ENCODE results near the gene DELE1.

The DELE1 gene

DNA sequence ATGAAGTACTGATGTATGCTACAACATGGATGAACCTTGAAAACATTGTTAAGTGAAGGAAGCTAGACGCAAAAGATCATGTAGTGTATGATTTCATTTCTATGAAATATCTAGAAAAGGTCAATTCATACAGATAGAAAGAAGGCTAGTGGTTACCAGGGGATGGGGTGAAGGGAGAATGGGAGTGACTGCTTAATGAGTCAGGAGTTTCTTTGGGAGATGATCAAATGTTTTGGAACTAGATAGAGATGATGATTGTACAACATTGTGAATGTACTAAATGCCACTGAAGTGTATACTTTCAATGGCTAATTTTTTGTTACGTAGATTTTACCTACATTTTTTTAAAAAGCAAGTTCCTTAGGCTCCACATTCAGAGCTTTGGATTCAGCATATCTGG lies 14.9 kb upstream of the DELE1 start:
- no peak for TF ChIP-seq CTCF (IDR thresholded peaks at IDR 0.05; ENCODE audit: low read depth, low read length)

GRCh38 chr5:141909212-141909611 lies 14.5 kb upstream of the DELE1 start:
- TF ChIP-seq CTCF (IDR thresholded peaks at IDR 0.05; ENCODE audit: low read depth, low read length): no peak
- DNase-seq (ENCODE audit: extremely low read depth, low read depth): no peak

More for the DNA sequence above, 14.9 kb upstream of the DELE1 start:
- DNase-seq (ENCODE audit: extremely low read depth, low read depth): no peak

DNA sequence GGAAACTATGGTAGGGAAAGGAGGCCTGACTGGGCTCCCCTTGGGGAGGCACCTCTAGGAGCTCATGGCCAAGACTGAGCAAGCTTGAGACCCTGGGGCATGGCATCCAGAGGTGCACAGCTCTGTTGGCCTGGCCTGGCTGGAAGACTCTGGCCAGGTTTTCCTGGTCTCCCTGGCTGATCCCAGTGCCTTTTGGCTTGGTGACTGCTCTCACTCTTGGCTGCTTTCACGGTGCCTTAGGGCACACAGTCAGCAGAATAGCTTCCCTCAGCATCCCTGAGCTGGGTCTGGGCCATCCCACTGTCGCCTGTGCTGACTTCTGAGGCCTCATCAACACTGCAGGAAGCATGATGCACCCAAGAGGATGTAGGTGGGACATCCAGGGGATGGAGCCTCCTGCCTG lies 13.4 kb upstream of the DELE1 start:
- DNase-seq (ENCODE audit: extremely low read depth, low read depth): no peak
- TF ChIP-seq CTCF (IDR thresholded peaks at IDR 0.05; ENCODE audit: low read depth, low read length): no peak

DNA sequence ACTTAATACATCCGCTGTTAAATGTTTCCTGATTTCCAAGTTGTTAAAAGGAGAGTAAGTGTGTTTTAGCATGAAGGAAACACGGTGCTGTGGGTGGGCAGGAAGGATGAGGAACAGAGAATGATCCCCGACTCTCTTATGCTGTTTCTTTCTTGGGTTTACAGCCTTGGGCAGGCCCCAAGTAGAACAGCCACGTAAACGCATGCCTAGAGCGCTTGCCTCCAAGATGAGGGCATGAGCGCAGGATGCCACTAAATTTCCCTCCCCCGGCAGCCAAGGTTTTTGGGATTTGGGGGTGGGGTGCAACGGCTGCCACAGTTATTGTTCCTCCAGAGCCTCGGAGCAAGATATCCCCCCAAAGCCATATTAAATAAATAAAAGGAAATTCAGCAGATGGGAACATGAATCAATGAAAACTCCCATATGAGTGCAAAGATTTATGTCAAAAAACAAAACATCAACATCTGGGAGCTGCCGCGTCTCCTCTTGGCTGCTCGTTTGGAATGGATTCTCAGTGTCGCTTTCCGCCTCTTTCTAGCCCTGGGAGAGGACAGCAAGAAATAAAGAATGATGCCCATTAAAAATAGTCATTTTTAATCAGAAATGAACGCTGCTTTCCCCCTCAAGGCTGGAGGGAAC lies 10.0 kb upstream of the DELE1 start:
- DNase-seq (ENCODE audit: extremely low read depth, low read depth): no peak
- TF ChIP-seq CTCF (IDR thresholded peaks at IDR 0.05; ENCODE audit: low read depth, low read length): no peak

DNA sequence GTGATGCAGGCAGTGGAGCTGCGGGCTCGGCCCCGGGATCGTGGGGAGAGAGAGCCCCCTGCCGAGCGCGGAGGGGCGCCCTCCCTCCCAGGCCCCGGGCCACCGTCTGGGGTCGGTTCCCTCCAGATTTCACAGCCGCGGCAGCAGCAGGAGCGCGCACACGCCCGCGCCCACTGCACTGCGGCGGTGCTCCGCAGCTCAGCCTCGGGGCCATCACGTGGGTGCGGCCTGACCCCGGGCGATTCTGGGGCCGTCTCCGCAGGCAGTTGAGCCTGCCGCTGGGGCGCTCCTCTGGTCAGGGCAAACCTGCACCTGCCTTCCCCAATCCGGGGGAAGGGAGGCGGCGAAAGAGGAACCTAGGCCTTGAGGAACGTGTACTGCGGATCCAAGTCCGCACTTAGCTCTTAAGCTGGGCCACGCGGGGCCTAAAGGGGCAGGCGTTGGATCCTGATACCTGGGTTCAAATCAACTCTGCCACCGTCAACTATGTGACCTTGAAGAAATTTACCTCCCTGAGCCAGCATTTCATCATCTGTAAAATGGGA lies 9.4 kb upstream of the DELE1 start:
- TF ChIP-seq CTCF (IDR thresholded peaks at IDR 0.05; ENCODE audit: low read depth, low read length): peak; percentile 19
- no peak for DNase-seq (ENCODE audit: extremely low read depth, low read depth)

GRCh38 chr5:141914797-141915196 lies 8.9 kb upstream of the DELE1 start:
- no peak for DNase-seq (ENCODE audit: extremely low read depth, low read depth)
- no peak for TF ChIP-seq CTCF (IDR thresholded peaks at IDR 0.05; ENCODE audit: low read depth, low read length)

GRCh38 chr5:141915881-141916336 lies 7.8 kb upstream of the DELE1 start:
- no peak for TF ChIP-seq CTCF (IDR thresholded peaks at IDR 0.05; ENCODE audit: low read depth, low read length)
- no peak for DNase-seq (ENCODE audit: extremely low read depth, low read depth)
